ENCODE measurements around the gene SYT7. TPM values are rescaled to one million over a fixed set of nuclear protein-coding genes. Genes with fewer than 3 reads are reported as not detected.

The SYT7 gene
- total and polyA plus RNA-seq, 2 of the 4 experiments (the other 2 are of a cell fraction): under 0.01 to 0.19 TPM

DNA sequence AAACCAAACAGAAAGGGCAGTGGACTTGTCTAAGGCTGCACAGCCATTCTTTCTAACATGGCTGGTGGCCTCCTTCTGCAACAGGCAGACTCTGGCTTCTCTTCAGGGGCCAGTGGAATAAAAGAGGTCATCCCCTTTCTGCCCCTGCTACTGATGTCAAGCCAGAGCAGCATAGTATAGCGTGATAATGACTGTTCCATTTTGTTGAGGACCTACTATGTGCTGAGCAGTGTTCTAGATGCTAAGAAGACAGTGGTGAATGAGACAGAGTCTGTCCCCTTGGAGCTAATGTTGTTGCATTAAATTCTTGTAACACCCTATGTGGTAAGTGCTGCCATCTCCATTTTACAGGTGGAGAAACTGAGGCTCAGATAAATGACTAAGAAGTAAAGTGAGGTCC is 15.7 kb upstream of the SYT7 start:
- POLR2A ChIA-PET (ENCODE audit: unreplicated experiment): no interaction called here
- no peak for ATAC-seq (ENCODE audit: low read depth)

More for the DNA sequence above, 15.7 kb upstream of the SYT7 start:
- no peak overlapping the region for H2AFZ ChIP-seq (replicated peaks; ENCODE audit: low read length, poor library complexity)
- H2BK15ac ChIP-seq (ENCODE audit: low read depth, low read length): no peak overlapping the region
- H2BK5ac ChIP-seq (ENCODE audit: low read depth, low read length, poor library complexity, severe bottlenecking): no peak overlapping the region
- DNase-seq: no peak
- no peak overlapping the region for H3K4me2 ChIP-seq (ENCODE audit: low read depth, low read length)
- H3K79me1 ChIP-seq (ENCODE audit: low read depth in 1 of 2, low read length in 2 of 2): no peaks in the 10 kb centered on the region
- no peak overlapping the region for H4K8ac ChIP-seq (ENCODE audit: low read depth in 2 of 2, low read length in 2 of 2)
- no peak overlapping the region for H2AK9ac ChIP-seq (replicated peaks; ENCODE audit: low read depth, low read length, poor library complexity)
- no peak overlapping the region for H3K56ac ChIP-seq (ENCODE audit: extremely low read depth, insufficient read depth, low read length)
- intact Hi-C loops (cut with micrococcal nuclease) (no loop called here), in situ Hi-C loops (cut with MboI; ENCODE audit: low sequenced_read_pairs) (no loop called here), dilution Hi-C loops (cut with HindIII; ENCODE audit: low sequenced_read_pairs, unreplicated experiment) (no loop called here)
- no peaks in the 10 kb centered on the region for H3K36me3 ChIP-seq (ENCODE audit: control insufficient read depth, insufficient read depth, low read length)
- H3K27me3 ChIP-seq (ENCODE audit: control insufficient read depth, insufficient read depth, low read length): peaks cover 49% of the 10 kb centered on the region
- H3K27ac ChIP-seq (ENCODE audit: insufficient read depth, low read length): no peak overlapping the region
- peaks cover 3% of the 10 kb centered on the region; the same call in 1 of the 2 replicates for H3K4me1 ChIP-seq (ENCODE audit: control insufficient read depth, insufficient read depth, low read length)
- no peak overlapping the region for H3K4me3 ChIP-seq (ENCODE audit: insufficient read depth, low read depth, low read length)
- no peak overlapping the region for H3K14ac ChIP-seq (replicated peaks; ENCODE audit: low read depth, low read length)
- H3K23ac ChIP-seq (ENCODE audit: low read depth, low read length): no peak overlapping the region
- no peak overlapping the region for H3K4ac ChIP-seq (ENCODE audit: low read depth, low read length)
- H3K9ac ChIP-seq (ENCODE audit: low read depth, low read length): no peak overlapping the region
- TF ChIP-seq RCOR1 (IDR thresholded peaks at IDR 0.05; ENCODE audit: insufficient replicate concordance, low read length): no peak
- no peak for TF ChIP-seq SMC3 (IDR thresholded peaks at IDR 0.05; ENCODE audit: low read depth, low read length)
- no peak for TF ChIP-seq CHD1 (IDR thresholded peaks at IDR 0.05; ENCODE audit: low read depth, low read length)
- TF ChIP-seq, protein P1, sequence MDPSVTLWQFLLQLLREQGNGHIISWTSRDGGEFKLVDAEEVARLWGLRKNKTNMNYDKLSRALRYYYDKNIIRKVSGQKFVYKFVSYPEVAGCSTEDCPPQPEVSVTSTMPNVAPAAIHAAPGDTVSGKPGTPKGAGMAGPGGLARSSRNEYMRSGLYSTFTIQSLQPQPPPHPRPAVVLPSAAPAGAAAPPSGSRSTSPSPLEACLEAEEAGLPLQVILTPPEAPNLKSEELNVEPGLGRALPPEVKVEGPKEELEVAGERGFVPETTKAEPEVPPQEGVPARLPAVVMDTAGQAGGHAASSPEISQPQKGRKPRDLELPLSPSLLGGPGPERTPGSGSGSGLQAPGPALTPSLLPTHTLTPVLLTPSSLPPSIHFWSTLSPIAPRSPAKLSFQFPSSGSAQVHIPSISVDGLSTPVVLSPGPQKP (IDR thresholded peaks at IDR 0.05; ENCODE audit: borderline replicate concordance, low read depth, low read length): no peak
- no peak for TF ChIP-seq MXI1 (IDR thresholded peaks at IDR 0.05; ENCODE audit: borderline replicate concordance, low read depth, low read length)
- TF ChIP-seq MAFK (IDR thresholded peaks at IDR 0.05; ENCODE audit: low read depth, low read length): no peak
- no peak for TF ChIP-seq MAZ (IDR thresholded peaks at IDR 0.05; ENCODE audit: borderline replicate concordance, low read depth, low read length)
- no peak for TF ChIP-seq RFX5 (IDR thresholded peaks at IDR 0.05; ENCODE audit: low read depth, low read length)
- no TSS peak for BruUV-seq (replicated peaks)
- H4K20me1 ChIP-seq (ENCODE audit: insufficient read depth, low read length): 0 out of 2 replicates have a peak, but pooled peaks cover 4% of the 10 kb centered on the region
- H3K18ac ChIP-seq (ENCODE audit: low read depth, low read length): no peak overlapping the region
- H3K9me1 ChIP-seq (ENCODE audit: insufficient read depth, low read length): no peaks in the 10 kb centered on the region; the same call in 1 of the 2 replicates
- H3K9me3 ChIP-seq (ENCODE audit: control insufficient read depth, insufficient read depth, low read length): no peaks in the 10 kb centered on the region
- CTCF ChIA-PET: no interaction called here
- WGBS, 2 experiments (ENCODE audit: extremely low coverage in 2 of 2, insufficient read length in 1 of 2): no CpG with 5 or more reads among the region's 1 CpG
- no peak overlapping the region for H2BK20ac ChIP-seq (ENCODE audit: low read depth, low read length)
- no peak overlapping the region for H4K5ac ChIP-seq (ENCODE audit: low read depth, low read length)
- no peak overlapping the region for H4K91ac ChIP-seq (ENCODE audit: insufficient read depth, low read depth, low read length)
- no peak overlapping the region for H2BK120ac ChIP-seq (ENCODE audit: low read depth, low read length)
- H2AK5ac ChIP-seq (ENCODE audit: low read depth, low read length): no peak overlapping the region

All from IMR-90 (cell line).